ENCODE results near the gene MXRA7.

The MXRA7 gene

DNA sequence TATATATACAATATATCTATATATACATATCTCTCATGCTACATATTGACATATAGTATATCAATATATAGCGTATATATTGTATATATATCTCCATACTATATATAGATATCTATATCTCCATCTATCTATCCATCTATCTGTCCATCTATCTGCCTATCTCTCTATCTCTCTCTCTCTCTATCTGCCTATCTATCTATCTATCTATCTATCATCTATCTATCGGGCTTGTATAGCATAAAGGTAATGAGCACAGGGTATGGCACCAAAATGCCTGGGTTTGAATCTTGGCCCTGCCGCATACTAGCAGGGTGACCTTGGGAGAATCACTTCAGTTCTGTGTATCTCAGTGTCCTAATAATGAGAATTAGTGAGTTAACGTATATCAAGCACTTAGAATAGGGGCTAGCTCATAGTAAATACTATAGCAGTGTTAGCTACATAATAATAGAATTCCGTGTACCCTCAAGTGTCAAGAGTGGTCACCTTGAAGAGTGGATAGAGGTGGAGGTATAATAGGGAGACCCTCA lies 68.7 kb downstream of the MXRA7 start:
- no peaks in the 10 kb centered on the region for H3K36me3 ChIP-seq (ENCODE audit: low read length)
- TF ChIP-seq EZH2phosphoT487 (conservative IDR thresholded peaks at IDR 0.05; ENCODE audit: low read length), result no peak
- TF ChIP-seq, protein P1, sequence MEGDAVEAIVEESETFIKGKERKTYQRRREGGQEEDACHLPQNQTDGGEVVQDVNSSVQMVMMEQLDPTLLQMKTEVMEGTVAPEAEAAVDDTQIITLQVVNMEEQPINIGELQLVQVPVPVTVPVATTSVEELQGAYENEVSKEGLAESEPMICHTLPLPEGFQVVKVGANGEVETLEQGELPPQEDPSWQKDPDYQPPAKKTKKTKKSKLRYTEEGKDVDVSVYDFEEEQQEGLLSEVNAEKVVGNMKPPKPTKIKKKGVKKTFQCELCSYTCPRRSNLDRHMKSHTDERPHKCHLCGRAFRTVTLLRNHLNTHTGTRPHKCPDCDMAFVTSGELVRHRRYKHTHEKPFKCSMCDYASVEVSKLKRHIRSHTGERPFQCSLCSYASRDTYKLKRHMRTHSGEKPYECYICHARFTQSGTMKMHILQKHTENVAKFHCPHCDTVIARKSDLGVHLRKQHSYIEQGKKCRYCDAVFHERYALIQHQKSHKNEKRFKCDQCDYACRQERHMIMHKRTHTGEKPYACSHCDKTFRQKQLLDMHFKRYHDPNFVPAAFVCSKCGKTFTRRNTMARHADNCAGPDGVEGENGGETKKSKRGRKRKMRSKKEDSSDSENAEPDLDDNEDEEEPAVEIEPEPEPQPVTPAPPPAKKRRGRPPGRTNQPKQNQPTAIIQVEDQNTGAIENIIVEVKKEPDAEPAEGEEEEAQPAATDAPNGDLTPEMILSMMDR (IDR thresholded peaks at IDR 0.05; ENCODE audit: insufficient read depth, low read length, poor library complexity, severe bottlenecking), result no peak
- H2AFZ ChIP-seq (ENCODE audit: low read depth, low read length, severe bottlenecking), result no peak overlapping the region
- H3K9ac ChIP-seq (ENCODE audit: low read length), result no peak overlapping the region
- H3F3A ChIP-seq (ENCODE audit: insufficient read depth), result no peaks in the 10 kb centered on the region
- no peak overlapping the region for H3K4me3 ChIP-seq (ENCODE audit: insufficient read depth, low read length, poor library complexity, severe bottlenecking)
- H3K9me2 ChIP-seq (replicated peaks; ENCODE audit: insufficient read depth, low read length), result no peaks in the 10 kb centered on the region
- H3K27ac ChIP-seq (ENCODE audit: low read depth, low read length), result no peak overlapping the region
- H3K4me2 ChIP-seq (ENCODE audit: low read depth, low read length, poor library complexity, severe bottlenecking), result no peak overlapping the region
- H3K9me3 ChIP-seq (ENCODE audit: insufficient read depth, low read length), result no peaks in the 10 kb centered on the region
- no peaks in the 10 kb centered on the region for H3K79me2 ChIP-seq (ENCODE audit: insufficient read depth, low read length)
- H4K20me1 ChIP-seq (ENCODE audit: low read depth, low read length), result no peaks in the 10 kb centered on the region
- H3K27me3 ChIP-seq (ENCODE audit: low read length), result no peaks in the 10 kb centered on the region

DNA sequence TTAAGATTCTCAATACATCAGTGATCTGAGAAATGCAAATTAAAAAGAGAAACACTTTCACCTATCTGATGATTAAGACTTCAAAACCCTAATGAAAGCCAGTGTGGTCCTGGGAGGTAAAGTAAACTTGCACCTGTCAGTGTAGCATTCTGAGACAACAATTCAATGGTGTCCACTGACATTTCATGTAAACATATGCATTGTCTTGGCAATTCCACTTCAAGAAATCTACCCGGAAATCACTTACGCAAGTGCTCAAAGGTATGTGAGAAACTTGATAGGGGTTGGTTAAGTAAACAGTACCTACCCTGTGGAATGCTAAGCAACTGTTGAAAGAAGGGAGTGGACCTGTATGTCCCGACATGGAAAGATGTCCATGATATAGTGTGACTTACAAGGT lies 69.3 kb downstream of the MXRA7 start:
- H3K36me3 ChIP-seq (ENCODE audit: low read length), result no peaks in the 10 kb centered on the region
- H4K20me1 ChIP-seq (ENCODE audit: low read depth, low read length), result no peaks in the 10 kb centered on the region
- no peaks in the 10 kb centered on the region for H3K79me2 ChIP-seq (ENCODE audit: insufficient read depth, low read length)
- no peak overlapping the region for H3K4me3 ChIP-seq (ENCODE audit: insufficient read depth, low read length, poor library complexity, severe bottlenecking)
- no peak for TF ChIP-seq EZH2phosphoT487 (conservative IDR thresholded peaks at IDR 0.05; ENCODE audit: low read length)
- TF ChIP-seq, protein P1 (IDR thresholded peaks at IDR 0.05; ENCODE audit: insufficient read depth, low read length, poor library complexity, severe bottlenecking), result no peak
- H3K9me2 ChIP-seq (replicated peaks; ENCODE audit: insufficient read depth, low read length), result no peaks in the 10 kb centered on the region
- H3K9me3 ChIP-seq (ENCODE audit: insufficient read depth, low read length), result no peaks in the 10 kb centered on the region
- no peaks in the 10 kb centered on the region for H3F3A ChIP-seq (ENCODE audit: insufficient read depth)
- no peak overlapping the region for H3K27ac ChIP-seq (ENCODE audit: low read depth, low read length)
- H2AFZ ChIP-seq (ENCODE audit: low read depth, low read length, severe bottlenecking), result no peak overlapping the region
- H3K9ac ChIP-seq (ENCODE audit: low read length), result no peak overlapping the region
- H3K27me3 ChIP-seq (ENCODE audit: low read length), result no peaks in the 10 kb centered on the region
- H3K4me2 ChIP-seq (ENCODE audit: low read depth, low read length, poor library complexity, severe bottlenecking), result no peak overlapping the region

DNA sequence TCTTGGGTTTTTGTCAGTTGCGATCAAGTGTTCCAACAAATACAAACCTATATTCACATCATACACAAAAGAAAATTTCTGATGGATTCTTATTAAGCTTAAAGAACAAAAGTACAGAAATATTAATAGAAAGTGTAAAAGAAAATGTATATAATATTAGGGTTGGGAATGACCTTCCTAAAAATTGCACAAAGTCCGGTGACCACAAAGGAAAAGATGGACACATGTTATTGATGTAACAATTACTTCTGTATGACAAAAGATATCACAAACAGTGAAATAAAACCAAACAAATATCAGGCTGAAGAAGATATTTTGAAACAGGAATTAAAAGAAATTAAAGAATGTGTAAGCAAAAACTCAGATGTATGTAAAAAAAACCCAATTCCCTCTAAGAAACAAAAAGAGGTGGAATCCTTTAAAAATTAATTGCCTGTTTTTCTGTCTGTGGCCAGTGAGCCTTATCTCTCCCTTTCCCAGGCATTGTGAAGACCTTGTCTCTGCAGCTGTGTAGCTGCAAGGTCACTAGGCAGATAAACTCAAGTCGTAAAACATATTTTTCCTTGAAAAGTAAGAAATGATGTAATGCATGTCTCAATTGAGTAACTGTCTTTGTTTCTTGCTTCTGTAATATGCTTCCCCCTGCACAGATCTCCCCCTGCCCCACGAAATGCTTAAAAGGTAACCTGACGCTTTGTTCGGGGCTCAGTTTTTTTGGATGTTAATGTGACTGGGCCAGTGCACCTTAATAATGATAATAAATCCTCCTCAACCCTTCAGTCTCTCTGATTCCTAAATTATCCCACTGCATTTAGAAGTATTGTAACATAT lies 70.0 kb downstream of the MXRA7 start:
- Histone ChIP-seq H3K27ac (ENCODE audit: low read depth, low read length) (no peak overlapping the region), H3K9me2 (replicated peaks; ENCODE audit: insufficient read depth, low read length) (no peaks in the 10 kb centered on the region), H2AFZ (ENCODE audit: low read depth, low read length, severe bottlenecking) (no peak overlapping the region), H4K20me1 (ENCODE audit: low read depth, low read length) (no peaks in the 10 kb centered on the region), H3K27me3 (ENCODE audit: low read length) (no peaks in the 10 kb centered on the region), H3K36me3 (ENCODE audit: low read length) (no peaks in the 10 kb centered on the region), H3K79me2 (ENCODE audit: insufficient read depth, low read length) (no peaks in the 10 kb centered on the region), H3K9ac (ENCODE audit: low read length) (no peak overlapping the region), H3K9me3 (ENCODE audit: insufficient read depth, low read length) (no peaks in the 10 kb centered on the region), H3K4me2 (ENCODE audit: low read depth, low read length, poor library complexity, severe bottlenecking) (no peak overlapping the region), H3F3A (ENCODE audit: insufficient read depth) (no peaks in the 10 kb centered on the region), H3K4me3 (ENCODE audit: insufficient read depth, low read length, poor library complexity, severe bottlenecking) (no peak overlapping the region)
- TF ChIP-seq, protein P1 (IDR thresholded peaks at IDR 0.05; ENCODE audit: insufficient read depth, low read length, poor library complexity, severe bottlenecking), result no peak
- no peak for TF ChIP-seq EZH2phosphoT487 (conservative IDR thresholded peaks at IDR 0.05; ENCODE audit: low read length)
